Nephron (organoid): ENCODE measurements around the gene MXRA8.

ENCODE experiments used
- H3K27ac Mint-ChIP-seq, 3 experiments: 2 replicates each; pipeline ENCODE4 v1.8.0; 2020; ENCODE audit warnings: mixed read lengths in 3 of 3, mild to moderate bottlenecking in 2 of 3, moderate library complexity in 1 of 3
- H3K27me3 Mint-ChIP-seq: 2 replicates; pipeline ENCODE4 v1.8.0; 2021; ENCODE audit warnings: low read depth, mild to moderate bottlenecking, moderate library complexity, mixed read lengths
- H3K36me3 Mint-ChIP-seq: 2 replicates; pipeline ENCODE4 v1.8.0; 2020; ENCODE audit warnings: low read depth, mixed read lengths
- H3K4me1 Mint-ChIP-seq: 2 replicates; pipeline ENCODE4 v1.8.0; 2020; ENCODE audit warnings: mixed read lengths
- H3K4me3 Mint-ChIP-seq, 3 experiments: 2 replicates each; pipeline ENCODE4 v1.8.0; 2020; ENCODE audit warnings: mild to moderate bottlenecking in 3 of 3, mixed read lengths in 3 of 3, moderate library complexity in 2 of 3
- H3K9me3 Mint-ChIP-seq: 2 replicates; pipeline ENCODE4 v1.8.0; 2020; ENCODE audit warnings: mixed read lengths
- TF ChIP-seq, protein P1 (sequence below), 3 experiments: fragments of 200-600 bp; sonication (generic); IDR thresholded peaks; one replicate each; pipeline ENCODE4 v1.5.0; 2021; ENCODE audit warnings: antibody characterized with exemption in 3 of 3; ENCODE audit not compliant: unreplicated experiment in 3 of 3

MXRA8 gene

DNA sequence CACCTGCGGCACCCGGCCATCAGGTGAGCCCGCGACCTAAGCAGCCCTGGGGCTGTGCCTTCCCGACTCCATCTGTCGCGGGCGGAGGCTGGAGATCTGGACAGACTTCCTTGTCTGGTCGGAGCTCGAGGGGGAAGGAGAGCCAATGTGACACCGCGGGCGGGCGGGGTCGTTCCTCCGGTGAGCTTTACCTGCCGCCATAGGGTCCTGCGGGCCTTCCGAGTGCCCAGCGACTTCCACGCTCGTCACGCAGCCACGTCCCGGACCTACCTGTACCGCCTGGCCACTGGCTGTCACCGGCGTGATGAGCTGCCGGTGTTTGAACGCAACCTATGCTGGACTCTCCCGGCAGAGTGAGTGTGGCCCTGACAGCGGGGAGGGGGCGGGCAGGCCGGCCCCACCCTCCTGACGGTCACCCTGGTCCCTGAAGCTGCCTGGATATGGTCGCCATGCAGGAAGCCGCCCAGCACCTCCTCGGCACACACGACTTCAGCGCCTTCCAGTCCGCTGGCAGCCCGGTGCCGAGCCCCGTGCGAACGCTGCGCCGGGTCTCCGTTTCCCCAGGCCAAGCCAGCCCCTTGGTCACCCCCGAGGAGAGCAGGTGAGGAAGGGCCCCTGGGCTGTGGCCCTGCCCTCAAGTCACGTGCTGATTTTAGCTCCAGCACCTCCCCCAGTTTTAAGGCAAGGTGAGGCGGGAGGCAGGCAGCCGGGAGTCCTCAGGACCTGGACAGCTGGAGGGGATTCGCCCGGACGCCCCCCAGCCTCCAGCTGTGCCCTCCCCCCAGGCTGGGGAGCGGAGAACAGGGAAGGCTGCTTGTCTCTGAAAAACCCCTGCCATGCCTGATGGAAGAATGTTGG lies 48.9 kb downstream of the MXRA8 start:
- peaks cover 20% of the 10 kb centered on the region for H3K4me1 Mint-ChIP-seq
- H3K36me3 Mint-ChIP-seq: peaks cover 4% of the 10 kb centered on the region
- no peaks in the 10 kb centered on the region for H3K27me3 Mint-ChIP-seq
- peak overlapping the region; percentile 75 to 79 (median 75) for H3K4me3 Mint-ChIP-seq
- H3K27ac Mint-ChIP-seq: no peak overlapping the region
- TF ChIP-seq, protein P1, sequence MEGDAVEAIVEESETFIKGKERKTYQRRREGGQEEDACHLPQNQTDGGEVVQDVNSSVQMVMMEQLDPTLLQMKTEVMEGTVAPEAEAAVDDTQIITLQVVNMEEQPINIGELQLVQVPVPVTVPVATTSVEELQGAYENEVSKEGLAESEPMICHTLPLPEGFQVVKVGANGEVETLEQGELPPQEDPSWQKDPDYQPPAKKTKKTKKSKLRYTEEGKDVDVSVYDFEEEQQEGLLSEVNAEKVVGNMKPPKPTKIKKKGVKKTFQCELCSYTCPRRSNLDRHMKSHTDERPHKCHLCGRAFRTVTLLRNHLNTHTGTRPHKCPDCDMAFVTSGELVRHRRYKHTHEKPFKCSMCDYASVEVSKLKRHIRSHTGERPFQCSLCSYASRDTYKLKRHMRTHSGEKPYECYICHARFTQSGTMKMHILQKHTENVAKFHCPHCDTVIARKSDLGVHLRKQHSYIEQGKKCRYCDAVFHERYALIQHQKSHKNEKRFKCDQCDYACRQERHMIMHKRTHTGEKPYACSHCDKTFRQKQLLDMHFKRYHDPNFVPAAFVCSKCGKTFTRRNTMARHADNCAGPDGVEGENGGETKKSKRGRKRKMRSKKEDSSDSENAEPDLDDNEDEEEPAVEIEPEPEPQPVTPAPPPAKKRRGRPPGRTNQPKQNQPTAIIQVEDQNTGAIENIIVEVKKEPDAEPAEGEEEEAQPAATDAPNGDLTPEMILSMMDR (IDR thresholded peaks at IDR 0.05; ENCODE audit: unreplicated experiment in 3 of 3): no peak
- no peaks in the 10 kb centered on the region for H3K9me3 Mint-ChIP-seq

DNA sequence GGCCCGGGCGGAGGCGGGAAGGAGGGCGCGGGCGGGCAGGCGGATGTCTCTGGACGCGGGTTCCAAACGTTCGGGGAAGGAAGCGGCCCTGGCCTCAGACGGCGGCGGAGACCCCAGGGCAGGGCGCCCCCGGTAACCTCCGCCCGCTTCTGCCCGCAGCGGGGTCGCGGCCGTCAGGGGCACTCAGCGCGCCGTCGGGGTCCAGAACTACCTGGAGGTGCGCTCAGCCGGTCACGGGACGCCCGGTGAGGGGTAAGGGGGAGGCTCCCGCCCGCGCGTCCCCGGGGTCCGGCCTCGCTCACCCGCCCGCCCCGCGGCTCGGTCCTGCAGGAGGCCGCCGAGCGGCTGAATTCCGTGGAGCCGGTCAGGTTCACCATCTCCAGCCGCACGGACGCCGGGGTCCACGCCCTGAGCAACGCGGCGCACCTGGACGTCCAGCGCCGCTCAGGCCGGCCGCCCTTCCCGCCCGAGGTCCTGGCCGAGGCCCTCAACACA lies 49.6 kb downstream of the MXRA8 start:
- Mint-ChIP-seq H3K27ac (no peak overlapping the region), H3K9me3 (no peaks in the 10 kb centered on the region), H3K4me1 (peaks cover 22% of the 10 kb centered on the region), H3K27me3 (no peaks in the 10 kb centered on the region), H3K36me3 (peaks cover 3% of the 10 kb centered on the region), H3K4me3 (peak overlapping the region; percentile 80 to 86 (median 84))
- TF ChIP-seq, protein P1 (IDR thresholded peaks at IDR 0.05; ENCODE audit: unreplicated experiment in 3 of 3): no peak

DNA sequence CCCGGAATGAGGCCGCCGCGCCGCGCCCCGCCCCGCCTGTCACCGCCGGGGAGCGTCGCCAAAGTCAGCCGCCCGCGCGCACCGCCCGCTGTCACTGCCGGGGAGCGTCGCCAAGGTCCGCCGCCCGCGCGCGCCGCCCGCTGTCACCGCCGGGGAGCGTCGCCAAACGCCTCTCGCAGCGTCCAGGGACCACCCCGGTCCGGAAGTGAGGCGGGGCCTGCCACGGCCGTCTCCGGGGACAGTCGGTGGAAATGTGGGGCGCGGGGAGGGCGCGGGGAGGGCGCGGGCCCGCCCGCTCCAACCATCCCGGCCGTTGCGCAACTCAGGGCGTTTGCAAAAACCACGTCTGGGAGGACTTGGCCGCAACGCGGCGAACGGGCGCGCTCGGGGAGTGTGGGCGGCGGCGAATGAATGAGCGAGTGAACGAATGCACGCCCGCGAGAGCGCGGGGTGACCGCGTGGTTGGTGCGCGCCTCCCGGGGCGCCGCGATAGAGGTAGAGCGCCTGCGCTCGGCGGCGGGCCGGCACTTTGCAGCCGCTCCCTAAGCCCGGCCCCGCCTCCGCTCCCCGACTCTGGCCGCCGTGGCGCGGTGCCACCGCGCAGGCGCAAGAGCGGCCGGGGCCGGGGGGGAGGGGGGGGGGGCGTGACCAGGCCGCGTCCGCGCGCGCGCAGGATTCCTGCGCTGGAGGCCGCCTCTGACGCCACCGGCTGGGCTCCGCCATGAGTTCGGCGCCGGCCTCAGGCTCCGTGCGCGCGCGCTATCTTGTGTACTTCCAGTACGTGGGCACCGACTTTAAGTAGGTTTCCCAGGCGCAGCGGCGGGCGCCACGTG lies 50.2 kb downstream of the MXRA8 start, which contains the start of the genes ACAP3 and PUSL1:
ACAP3 (minus strand) TSS at position 8 of the 833 bp plus-strand sequence. CDS start 115 bp downstream, outside the sequence.
PUSL1 (plus strand) TSS at position 675 of the 833 bp plus-strand sequence; CDS start at position 722, 47 bp downstream.
- TF ChIP-seq, protein P1 (IDR thresholded peaks at IDR 0.05; ENCODE audit: unreplicated experiment in 3 of 3): no peak
- H3K4me3 Mint-ChIP-seq: peak within 1 kb of the TSS; percentile 89 to 92 (median 90)

DNA sequence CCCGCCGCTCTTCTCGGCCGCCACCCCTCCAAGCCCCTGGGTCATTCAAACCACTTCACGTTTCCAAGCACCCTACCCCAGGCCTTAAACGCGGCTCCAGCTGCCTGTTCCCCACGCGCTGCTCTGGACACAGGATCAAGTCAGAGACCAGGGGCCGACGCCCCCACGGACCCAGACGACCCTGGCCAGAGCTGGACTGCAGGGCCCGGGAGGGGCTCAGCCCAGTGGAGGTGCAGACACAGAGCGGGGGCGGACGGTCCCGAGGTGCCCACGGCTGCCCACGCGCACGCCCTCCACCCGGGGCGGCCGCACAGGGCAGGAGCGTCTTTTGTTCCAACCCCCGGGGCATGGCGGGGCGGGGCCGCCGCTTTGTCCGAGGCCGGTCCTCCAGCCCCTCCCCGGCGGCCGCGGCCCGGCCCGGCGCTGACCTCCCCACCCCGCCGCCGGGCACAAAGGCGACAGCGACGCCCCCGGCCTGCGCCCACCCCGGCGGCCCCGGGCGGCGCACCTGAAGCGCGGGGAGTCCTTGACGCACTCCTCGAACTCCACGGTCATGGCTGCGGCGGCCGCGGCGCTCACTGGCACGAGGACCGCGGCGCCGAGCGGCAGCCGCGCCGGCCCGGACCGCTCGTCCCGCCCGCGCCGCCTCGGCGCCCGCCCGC lies 51.0 kb downstream of the MXRA8 start:
- Mint-ChIP-seq H3K4me1 (peaks cover 22% of the 10 kb centered on the region), H3K27me3 (no peaks in the 10 kb centered on the region), H3K4me3 (peak overlapping the region; percentile 89 to 92 (median 90)), H3K27ac (peak overlapping the region; percentile 51 to 81 (median 72)), H3K9me3 (no peaks in the 10 kb centered on the region), H3K36me3 (no peaks in the 10 kb centered on the region)
- TF ChIP-seq, protein P1 (IDR thresholded peaks at IDR 0.05; ENCODE audit: unreplicated experiment in 3 of 3): no peak

More for the DNA sequence above, 50.2 kb downstream of the MXRA8 start, which contains the start of the genes ACAP3 and PUSL1:
- peak within 1 kb of the TSS; percentile 51 to 81 (median 72) for H3K27ac Mint-ChIP-seq
- H3K4me1 Mint-ChIP-seq: peaks cover 22% of the 10 kb centered on the region
- no peaks in the 10 kb centered on the region for H3K9me3 Mint-ChIP-seq
- no peaks in the 10 kb centered on the region for H3K27me3 Mint-ChIP-seq
- no peaks in the 10 kb centered on the region for H3K36me3 Mint-ChIP-seq

DNA sequence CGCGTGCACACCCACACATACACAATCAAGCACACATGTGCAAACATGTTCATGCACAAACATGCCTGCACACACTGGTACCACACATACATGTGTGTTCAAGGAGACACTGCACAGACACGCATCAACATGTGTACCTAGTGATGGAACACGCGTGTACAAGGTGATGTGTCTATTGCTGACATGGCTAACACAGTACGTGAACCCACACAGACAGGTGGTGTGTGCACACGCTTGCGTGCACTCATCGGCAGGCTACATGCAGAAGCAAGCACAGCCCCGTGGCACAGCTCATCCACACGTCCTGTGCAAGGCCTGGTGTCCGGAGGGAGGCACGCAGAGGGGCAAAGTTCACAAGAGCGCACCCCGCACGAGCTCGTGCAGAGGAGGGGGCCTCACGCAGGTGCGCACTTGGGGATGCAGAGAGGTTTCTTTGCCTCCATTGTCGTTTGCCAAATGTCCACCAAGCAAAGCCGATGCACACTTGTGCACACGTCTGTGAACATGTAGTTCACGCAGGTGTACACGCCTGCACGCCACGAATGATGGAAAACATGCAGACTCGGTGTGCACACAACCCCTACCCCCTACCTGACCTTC lies 51.6 kb downstream of the MXRA8 start:
- no peaks in the 10 kb centered on the region for H3K27me3 Mint-ChIP-seq
- H3K27ac Mint-ChIP-seq: peak overlapping the region; percentile 51 to 81 (median 72)
- TF ChIP-seq, protein P1 (IDR thresholded peaks at IDR 0.05; ENCODE audit: unreplicated experiment in 3 of 3): no peak
- peaks cover 22% of the 10 kb centered on the region for H3K4me1 Mint-ChIP-seq
- H3K4me3 Mint-ChIP-seq: peak overlapping the region; percentile 89 to 92 (median 90)
- H3K9me3 Mint-ChIP-seq: no peaks in the 10 kb centered on the region
- no peaks in the 10 kb centered on the region for H3K36me3 Mint-ChIP-seq
